A549 (cell line): ENCODE data around the gene SUDS3. TPM values are rescaled to one million over a fixed set of nuclear protein-coding genes. Genes with fewer than 3 reads are reported as not detected.

Source experiments
- ATAC-seq, 2 experiments: fragments of 200-7000 bp in 1 of 2; fragments of >200 bp in 1 of 2; cut with Nextera tagmentation in 1 of 2; cut with Tn5 transposase in 1 of 2; 3 replicates each; pipeline versions ENCODE4 v1.8.0 to v1.9.1; 2018 to 2020; ENCODE audit warnings: mild to moderate bottlenecking in 1 of 2, moderate library complexity in 1 of 2
- CTCF ChIA-PET: fragments of 300-600 bp; sonication (Branson Sonifier 250); formaldehyde crosslinking; extraction: SDS; loops from one replicate; lab custom pipeline; 2021; ENCODE audit warnings: antibody characterized with exemption, inconsistent platforms; lab: Yijun Ruan, JAX
- POLR2A ChIA-PET: fragments of 350-600 bp; formaldehyde crosslinking; extraction: SDS; loops from one replicate; lab custom pipeline; 2021; ENCODE audit warnings: antibody characterized with exemption, inconsistent platforms; lab: Yijun Ruan, JAX
- DNase-seq, 2 experiments: peaks; one replicate each; pipeline versions ENCODE4 v3.0.0 to v3.0.0-alpha.2; 2011 to 2016; ENCODE audit warnings: low read depth in 1 of 2, low spot score in 1 of 2
- FAIRE-seq: peaks from 2 replicates; lab custom pipeline; 2011; peaks lifted over from hg19 to GRCh38; lab: Jason Lieb, UNC
- H3K27ac ChIP-seq, 2 experiments: fragments of >200 bp; sonication (Bioruptor Twin); formaldehyde crosslinking; 3 replicates each; pipeline ENCODE4 v1.5.1; 2016 to 2017
- H3K4me1 ChIP-seq: fragments of >200 bp; sonication (Bioruptor Twin); formaldehyde crosslinking; 3 replicates; pipeline ENCODE4 v1.6.1; 2016
- H3K4me2 ChIP-seq: fragments of >200 bp; sonication (Bioruptor Twin); formaldehyde crosslinking; 3 replicates; pipeline ENCODE4 v1.6.1; 2016
- H3K4me3 ChIP-seq: fragments of >200 bp; sonication (Bioruptor Twin); formaldehyde crosslinking; 3 replicates; pipeline ENCODE4 v1.5.1; 2016
- H3K9me3 ChIP-seq: fragments of >200 bp; sonication (Bioruptor Twin); formaldehyde crosslinking; 3 replicates; pipeline ENCODE4 v1.6.1; 2016
- CBX2 ChIP-seq: fragments of 200-600 bp; sonication (generic); IDR thresholded peaks from 2 replicates; pipeline ENCODE4 v1.6.1; 2016; ENCODE audit warnings: low read depth, mild to moderate bottlenecking, borderline replicate concordance
- CBX8 ChIP-seq: fragments of 200-600 bp; sonication (generic); IDR thresholded peaks from 2 replicates; pipeline ENCODE4 v1.6.1; 2016
- CEBPB ChIP-seq, 2 experiments: fragments of >200 bp in 1 of 2; sonication (Bioruptor Twin) in 1 of 2; formaldehyde crosslinking in 1 of 2; IDR thresholded peaks; 2 replicates each; pipeline ENCODE4 v1.6.1; 2012 to 2016
- CHD2 ChIP-seq: fragments of 150-350 bp; IDR thresholded peaks from 2 replicates; pipeline ENCODE4 v1.6.1; 2014; ENCODE audit warnings: low read length; ENCODE audit not compliant: partially characterized antibody
- CHD4 ChIP-seq: fragments of 200-600 bp; sonication (generic); IDR thresholded peaks from 2 replicates; pipeline ENCODE4 v1.6.1; 2016; ENCODE audit warnings: antibody characterized with exemption, mild to moderate bottlenecking, borderline replicate concordance
- E2F6 ChIP-seq: IDR thresholded peaks from 2 replicates; pipeline ENCODE4 v1.6.1; 2012; ENCODE audit warnings: low read depth, borderline replicate concordance
- EHF ChIP-seq: fragments of 250-450 bp; sonication (Bioruptor Pico); IDR thresholded peaks from 2 replicates; pipeline ENCODE4 v1.5.0; 2020; ENCODE audit warnings: mild to moderate bottlenecking
- EHMT2 ChIP-seq: fragments of 200-600 bp; sonication (generic); IDR thresholded peaks from 2 replicates; pipeline ENCODE4 v1.6.1; 2016; ENCODE audit warnings: antibody characterized with exemption, low read depth, mild to moderate bottlenecking, moderate library complexity
- EP300 ChIP-seq, 2 experiments: fragments of >200 bp; sonication (Bioruptor Twin); formaldehyde crosslinking; IDR thresholded peaks; 2 replicates in 1 of 2; 3 replicates in 1 of 2; pipeline ENCODE4 v1.6.1; 2016 to 2017
- ESRRA ChIP-seq: fragments of 150-350 bp; IDR thresholded peaks from 2 replicates; pipeline ENCODE4 v1.6.1; 2014; ENCODE audit warnings: mild to moderate bottlenecking, low read length, borderline replicate concordance
- HEYL ChIP-seq: fragments of 250-450 bp; sonication (Bioruptor Pico); IDR thresholded peaks from 2 replicates; pipeline ENCODE4 v1.8.0; 2021; ENCODE audit warnings: mild to moderate bottlenecking, moderate library complexity
- HOXB13 ChIP-seq: fragments of 250-450 bp; sonication (Bioruptor Pico); IDR thresholded peaks from 2 replicates; pipeline ENCODE4 v1.5.0; 2020; ENCODE audit warnings: low read depth, mild to moderate bottlenecking, moderate library complexity
- HOXB5 ChIP-seq: fragments of 250-450 bp; sonication (Bioruptor Pico); IDR thresholded peaks from 2 replicates; pipeline ENCODE4 v1.5.0; 2020; ENCODE audit warnings: mild to moderate bottlenecking, moderate library complexity
- JUN ChIP-seq, 2 experiments: fragments of >200 bp; sonication (Bioruptor Twin); formaldehyde crosslinking; IDR thresholded peaks; 2 replicates in 1 of 2; 3 replicates in 1 of 2; pipeline ENCODE4 v1.6.1; 2016 to 2017
- JUNB ChIP-seq: fragments of >200 bp; sonication (Bioruptor Twin); formaldehyde crosslinking; IDR thresholded peaks from 2 replicates; pipeline ENCODE4 v1.6.1; 2016
- KDM1A ChIP-seq: fragments of 200-600 bp; sonication (generic); IDR thresholded peaks from 2 replicates; pipeline ENCODE4 v1.6.1; 2016; ENCODE audit warnings: low read depth, mild to moderate bottlenecking
- MAZ ChIP-seq: fragments of 150-350 bp; IDR thresholded peaks from 2 replicates; pipeline ENCODE4 v1.6.1; 2014; ENCODE audit warnings: antibody characterized with exemption, low read depth, low read length, borderline replicate concordance
- NPAS2 ChIP-seq: fragments of 250-450 bp; sonication (Bioruptor Pico); IDR thresholded peaks from 2 replicates; pipeline ENCODE4 v1.8.0; 2022; ENCODE audit warnings: mild to moderate bottlenecking, moderate library complexity, borderline replicate concordance
- NR3C1 ChIP-seq: fragments of >200 bp; sonication (Bioruptor Twin); formaldehyde crosslinking; IDR thresholded peaks from 3 replicates; pipeline ENCODE4 v1.6.1; 2017
- POLR2A ChIP-seq: IDR thresholded peaks from 2 replicates; pipeline ENCODE4 v1.6.1; 2012; ENCODE audit warnings: mild to moderate bottlenecking, low read length
- POLR2AphosphoS2 ChIP-seq: conservative IDR thresholded peaks from 2 replicates; pipeline ENCODE4 v1.6.1; 2012; ENCODE audit warnings: low read length, improper control_type of control experiment, inconsistent platforms
- RNF2 ChIP-seq: fragments of 200-600 bp; sonication (generic); IDR thresholded peaks from 2 replicates; pipeline ENCODE4 v1.6.1; 2016; ENCODE audit warnings: low read depth, mild to moderate bottlenecking, antibody characterized with exemption, moderate library complexity, borderline replicate concordance
- SMC3 ChIP-seq: fragments of >200 bp; sonication (Bioruptor Twin); formaldehyde crosslinking; IDR thresholded peaks from 3 replicates; pipeline ENCODE4 v1.6.1; 2018; ENCODE audit warnings: inconsistent platforms
- TFCP2L1 ChIP-seq: fragments of 250-450 bp; sonication (Bioruptor Pico); IDR thresholded peaks from 2 replicates; pipeline ENCODE4 v1.5.0; 2021; ENCODE audit warnings: mild to moderate bottlenecking
- TP53 ChIP-seq: fragments of 250-450 bp; sonication (Bioruptor Pico); IDR thresholded peaks from 2 replicates; pipeline ENCODE4 v1.5.0; 2021; ENCODE audit warnings: mild to moderate bottlenecking, moderate library complexity
- ZFP36 ChIP-seq: fragments of 450-650 bp; IDR thresholded peaks from 2 replicates; pipeline ENCODE4 v1.6.1; 2014; ENCODE audit warnings: borderline replicate concordance; ENCODE audit not compliant: partially characterized antibody
- ZNF302 ChIP-seq: fragments of 250-450 bp; sonication (Bioruptor Pico); IDR thresholded peaks from 2 replicates; pipeline ENCODE4 v1.9.0; 2021; ENCODE audit warnings: inconsistent platforms, mild to moderate bottlenecking, moderate library complexity
- ZSCAN20 ChIP-seq: fragments of 250-450 bp; sonication (Bioruptor Pico); IDR thresholded peaks from 2 replicates; pipeline ENCODE4 v1.8.0; 2022; ENCODE audit warnings: mild to moderate bottlenecking, moderate library complexity
- WGBS: methylation state at CpG from one replicate; pipeline ENCODE4 v1.1.6; 2017; ENCODE audit errors: missing lambda C conversion rate; 5-methylcytosine and 5-hydroxymethylcytosine counted together
- polyA plus RNA-seq, 4 experiments: library from polyadenylated mRNA; depleted of rRNA in 3 of 4; stranded (reverse); fragments of >200 nt; fragmentation: RNase III in 1 of 4; extraction: RNeasy Plus Mini Kit Qiagen cat#74134 plus additional on column Dnase treatment in 1 of 4; gene quantifications; 2 replicates in 3 of 4; 3 replicates in 1 of 4; pipeline ENCODE4 v1.2.3, GENCODE V29; 2011 to 2017
- TF ChIP-seq, protein P1 (sequence below): fragments of >200 bp; sonication (Bioruptor Twin); formaldehyde crosslinking; IDR thresholded peaks from 2 replicates; pipeline ENCODE4 v1.6.1; 2016
- TF ChIP-seq, protein P2 (sequence below): fragments of 450-650 bp; IDR thresholded peaks from 2 replicates; pipeline ENCODE4 v1.6.1; 2014; ENCODE audit warnings: antibody characterized with exemption
- TF ChIP-seq, protein P3 (sequence below): IDR thresholded peaks from 2 replicates; pipeline ENCODE4 v1.6.1; 2012

Gene SUDS3
- polyA plus RNA-seq, 2 of the 4 experiments (the other 2 are of a cell fraction), result 20.3 to 36.5 TPM

- 60% methylated on average over 5 of the region's 5 CpGs for WGBS
- DNase-seq, result no peak
- TF ChIP-seq CHD2, result no peak
- no peak for TF ChIP-seq CBX2
- no peak for TF ChIP-seq EP300 (IDR thresholded peaks at IDR 0.05)
- TF ChIP-seq EHF, result no peak
- TF ChIP-seq NR3C1, result no peak
- no peak for TF ChIP-seq ZFP36
- no peak for TF ChIP-seq CHD4
- no peak for TF ChIP-seq CEBPB (IDR thresholded peaks at IDR 0.05)
- TF ChIP-seq CBX8, result no peak
- no peak for TF ChIP-seq ZSCAN20 (CRISPR knock-in tag)
- no peak for TF ChIP-seq ZNF302
- no peak for TF ChIP-seq POLR2A
- TF ChIP-seq HOXB13, result no peak
- no peak for TF ChIP-seq EHMT2
- TF ChIP-seq HEYL (CRISPR knock-in tag), result no peak
- TF ChIP-seq, protein P1, sequence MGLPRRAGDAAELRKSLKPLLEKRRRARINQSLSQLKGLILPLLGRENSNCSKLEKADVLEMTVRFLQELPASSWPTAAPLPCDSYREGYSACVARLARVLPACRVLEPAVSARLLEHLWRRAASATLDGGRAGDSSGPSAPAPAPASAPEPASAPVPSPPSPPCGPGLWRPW, result no peak
- TF ChIP-seq, all 56 proteins: peak for 0
- ChIA-PET POLR2A (interaction anchor here (0.6 kb wide), 1 partner anchor 225 kb away, joined by 3 read pairs; the partner anchor contains the start of gene PEBP1), CTCF (interaction anchor here (1.3 kb wide), 1 partner anchor 16 kb away, joined by 8 read pairs; the partner anchor contains the start of gene SUDS3)
- ATAC-seq (no peak), FAIRE-seq (no peak)
- Histone ChIP-seq H3K27ac (peak overlapping the region; percentile 37 to 70; a peak in 4 of 6 replicates), H3K4me2 (peak overlapping the region; percentile 36), H3K4me3 (no peak overlapping the region), H3K9me3 (no peaks in the 10 kb centered on the region), H3K4me1 (peaks cover 41% of the 10 kb centered on the region)
Observed at GRCh38 chr12:118361092-118361404, 15.3 kb upstream of the SUDS3 start.

GRCh38 chr12:118361889-118362288 is 14.5 kb upstream of the SUDS3 start:
- no peak for FAIRE-seq
- no peak overlapping the region for H3K27ac ChIP-seq
- no peaks in the 10 kb centered on the region for H3K9me3 ChIP-seq
- TF ChIP-seq, protein P2, sequence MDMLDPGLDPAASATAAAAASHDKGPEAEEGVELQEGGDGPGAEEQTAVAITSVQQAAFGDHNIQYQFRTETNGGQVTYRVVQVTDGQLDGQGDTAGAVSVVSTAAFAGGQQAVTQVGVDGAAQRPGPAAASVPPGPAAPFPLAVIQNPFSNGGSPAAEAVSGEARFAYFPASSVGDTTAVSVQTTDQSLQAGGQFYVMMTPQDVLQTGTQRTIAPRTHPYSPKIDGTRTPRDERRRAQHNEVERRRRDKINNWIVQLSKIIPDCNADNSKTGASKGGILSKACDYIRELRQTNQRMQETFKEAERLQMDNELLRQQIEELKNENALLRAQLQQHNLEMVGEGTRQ, result no peak
- no peak for TF ChIP-seq MAZ
- no peak for TF ChIP-seq ESRRA
- TF ChIP-seq NPAS2, result no peak
- no peak for TF ChIP-seq CHD4
- TF ChIP-seq, protein P3, sequence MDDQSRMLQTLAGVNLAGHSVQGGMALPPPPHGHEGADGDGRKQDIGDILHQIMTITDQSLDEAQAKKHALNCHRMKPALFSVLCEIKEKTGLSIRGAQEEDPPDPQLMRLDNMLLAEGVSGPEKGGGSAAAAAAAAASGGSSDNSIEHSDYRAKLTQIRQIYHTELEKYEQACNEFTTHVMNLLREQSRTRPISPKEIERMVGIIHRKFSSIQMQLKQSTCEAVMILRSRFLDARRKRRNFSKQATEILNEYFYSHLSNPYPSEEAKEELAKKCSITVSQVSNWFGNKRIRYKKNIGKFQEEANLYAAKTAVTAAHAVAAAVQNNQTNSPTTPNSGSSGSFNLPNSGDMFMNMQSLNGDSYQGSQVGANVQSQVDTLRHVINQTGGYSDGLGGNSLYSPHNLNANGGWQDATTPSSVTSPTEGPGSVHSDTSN, result no peak
- TF ChIP-seq, all 56 proteins: peak for 0
- 92% methylated on average over 4 of the region's 4 CpGs for WGBS
- POLR2A ChIA-PET, result no interaction called here
- ATAC-seq (no peak), DNase-seq (no peak)
- H3K4me1 ChIP-seq, result peaks cover 33% of the 10 kb centered on the region
- no peak overlapping the region for H3K4me2 ChIP-seq
- CTCF ChIA-PET, result interaction anchor here (0.6 to 1.2 kb wide), 2 partner anchors 14 to 55 kb away, joined by 3 read pairs; no protein-coding TSS in a partner anchor
- H3K4me3 ChIP-seq, result no peak overlapping the region

DNA sequence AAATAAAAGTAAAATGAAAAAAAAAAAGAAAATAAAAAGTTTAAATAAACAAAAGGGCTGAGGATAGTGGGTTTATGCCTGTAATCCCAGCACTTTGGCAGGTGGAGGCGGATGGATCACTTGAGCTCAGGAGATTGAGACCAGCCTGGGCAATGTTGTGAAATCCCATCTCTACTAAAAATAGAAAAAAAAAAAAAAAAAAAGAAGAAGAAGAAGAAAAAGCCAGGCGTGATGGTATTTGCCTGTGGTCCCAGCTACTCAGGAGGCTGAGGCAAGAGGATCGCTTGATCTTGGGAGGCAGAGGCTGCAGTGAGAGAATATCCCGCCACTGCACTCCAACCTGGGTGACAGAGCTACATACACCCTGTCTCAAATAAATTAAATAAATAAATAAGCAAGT is 7.5 kb upstream of the SUDS3 start:
- Histone ChIP-seq H3K27ac (no peak overlapping the region), H3K4me1 (peaks cover 13% of the 10 kb centered on the region), H3K9me3 (no peaks in the 10 kb centered on the region), H3K4me3 (no peak overlapping the region), H3K4me2 (no peak overlapping the region)
- TF ChIP-seq HOXB5 (CRISPR knock-in tag) (no peak), E2F6 (no peak), TFCP2L1 (CRISPR knock-in tag) (no peak), TP53 (CRISPR knock-in tag) (no peak), POLR2AphosphoS2 (no peak), HEYL (CRISPR knock-in tag) (no peak), SMC3 (no peak), KDM1A (no peak), JUNB (no peak), JUN (IDR thresholded peaks at IDR 0.05) (no peak), NR3C1 (no peak), RNF2 (no peak), MAZ (no peak), CHD4 (no peak), ZNF302 (no peak)
- TF ChIP-seq, protein P1, result no peak
- CTCF ChIA-PET, result interaction anchor here (1.1 to 1.9 kb wide), 4 partner anchors 9 to 187 kb away, joined by 3 to 9 read pairs (median 5); no protein-coding TSS in a partner anchor
- FAIRE-seq (no peak), ATAC-seq (no peak), DNase-seq (no peak)
- 95% methylated on average over 4 of the region's 4 CpGs for WGBS
- POLR2A ChIA-PET, result interaction anchor here (0.6 kb wide), 1 partner anchor 96 kb away, joined by 3 read pairs; no protein-coding TSS in a partner anchor
